ENCODE results near the gene MPZL1.

DNA sequence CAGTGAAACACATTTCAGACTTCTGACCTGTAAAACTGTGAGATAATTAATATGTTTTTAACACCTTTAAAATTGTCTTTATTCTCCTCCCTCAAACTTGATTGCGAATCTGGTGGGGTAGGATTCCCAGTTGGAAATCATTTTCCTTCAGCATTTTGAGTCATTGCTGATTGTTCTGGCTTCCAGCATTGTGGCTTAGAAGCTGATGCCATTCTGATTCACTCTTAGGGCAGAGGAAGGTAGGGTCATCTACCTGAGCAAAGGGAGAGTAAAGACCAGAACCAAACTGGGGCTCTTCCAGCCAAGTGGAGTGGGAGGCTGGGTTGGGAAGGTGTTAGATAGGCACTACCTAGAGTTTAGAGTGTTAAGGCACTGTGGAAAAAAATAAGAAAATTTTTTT lies 61.2 kb downstream of the MPZL1 start:
- TF ChIP-seq RAD21 (CRISPR knock-in tag; IDR thresholded peaks at IDR 0.05) (no peak), ZNF629 (CRISPR knock-in tag; conservative IDR thresholded peaks at IDR 0.05) (no peak), SALL2 (CRISPR knock-in tag; IDR thresholded peaks at IDR 0.05) (no peak), CBX2 (IDR thresholded peaks at IDR 0.05; ENCODE audit: low read depth, low read length) (no peak), CBX2 (CRISPR knock-in tag; IDR thresholded peaks at IDR 0.05; ENCODE audit: low read depth) (no peak)
